NT2/D1 (cell line): ENCODE data around the gene RWDD3.

Source experiments
- SUZ12 ChIP-seq: IDR thresholded peaks from 2 replicates; pipeline ENCODE4 v1.6.1; 2011; ENCODE audit not compliant: insufficient read length, insufficient read depth; ENCODE audit errors: extremely low read depth
- YY1 ChIP-seq: IDR thresholded peaks from 2 replicates; pipeline ENCODE4 v1.6.1; 2011; ENCODE audit not compliant: insufficient read length, insufficient read depth
- ZNF274 ChIP-seq: IDR thresholded peaks from 2 replicates; pipeline ENCODE4 v1.6.1; 2011; ENCODE audit warnings: mild to moderate bottlenecking, low read depth, low read length

GRCh38 chr1:95245029-95245428 is 11.0 kb downstream of the RWDD3 start:
- no peak for TF ChIP-seq YY1
- TF ChIP-seq SUZ12, result no peak
- TF ChIP-seq ZNF274, result no peak
